IMR-90 (cell line): ENCODE results near the gene PIM1. TPM values are rescaled to one million over a fixed set of nuclear protein-coding genes. Genes with fewer than 3 reads are reported as not detected.

ENCODE experiments used
- ATAC-seq: fragments of 200-7000 bp; cut with Tn5 transposase; 2 replicates; pipeline ENCODE4 v1.9.1; 2020; ENCODE audit warnings: low read depth, mild to moderate bottlenecking, moderate library complexity
- BruUV-seq: library from RNA; stranded (reverse); fragments of 400-500 nt; replicated peaks from 2 replicates; lab custom pipeline; 2021; lab: Mats Ljungman, UMichigan
- CTCF ChIA-PET: fragments of 300-600 bp; formaldehyde crosslinking; extraction: SDS; loops from one replicate; lab custom pipeline; 2021; ENCODE audit warnings: antibody characterized with exemption; lab: Yijun Ruan, JAX
- POLR2A ChIA-PET: fragments of 300-600 bp; sonication (Branson Sonifier 250); formaldehyde crosslinking; loops from one replicate; lab custom pipeline; 2022; ENCODE audit warnings: antibody characterized with exemption; ENCODE audit not compliant: unreplicated experiment; lab: Charles Lee
- DNase-seq: peaks from one replicate; pipeline ENCODE4 v3.0.0; 2013
- H2AFZ ChIP-seq: replicated peaks from 2 replicates; pipeline ENCODE3; 2013; ENCODE audit warnings: low read length, mild to moderate bottlenecking; ENCODE audit not compliant: poor library complexity
- H2AK5ac ChIP-seq: 2 replicates; pipeline ENCODE4 v1.6.1; 2013; ENCODE audit warnings: low read depth, low read length, inconsistent platforms
- H2AK9ac ChIP-seq: replicated peaks from 2 replicates; pipeline ENCODE3; 2013; ENCODE audit warnings: mild to moderate bottlenecking, low read depth, low read length, moderate library complexity; ENCODE audit not compliant: poor library complexity
- H2BK120ac ChIP-seq: 2 replicates; pipeline ENCODE4 v1.6.1; 2013; ENCODE audit warnings: low read depth, low read length, inconsistent platforms
- H2BK15ac ChIP-seq: 3 replicates; pipeline ENCODE4 v1.6.1; 2013; ENCODE audit warnings: low read depth, low read length, inconsistent platforms
- H2BK20ac ChIP-seq: 2 replicates; pipeline ENCODE4 v1.6.1; 2013; ENCODE audit warnings: low read depth, mild to moderate bottlenecking, inconsistent platforms, low read length, moderate library complexity
- H2BK5ac ChIP-seq: 2 replicates; pipeline ENCODE4 v1.6.1; 2013; ENCODE audit warnings: mild to moderate bottlenecking, low read depth, low read length, inconsistent platforms; ENCODE audit not compliant: poor library complexity, severe bottlenecking
- H3K14ac ChIP-seq: replicated peaks from 2 replicates; pipeline ENCODE4 v1.6.1; 2013; ENCODE audit warnings: low read depth, low read length, inconsistent platforms
- H3K18ac ChIP-seq: 2 replicates; pipeline ENCODE4 v1.6.1; 2013; ENCODE audit warnings: low read depth, low read length, control low read depth
- H3K23ac ChIP-seq: 2 replicates; pipeline ENCODE4 v1.6.1; 2013; ENCODE audit warnings: low read depth, low read length, inconsistent platforms
- H3K27ac ChIP-seq: 2 replicates; pipeline ENCODE4 v1.5.1; 2013; ENCODE audit warnings: mild to moderate bottlenecking, control low read depth, low read length; ENCODE audit not compliant: insufficient read depth
- H3K27me3 ChIP-seq: 2 replicates; pipeline ENCODE4 v1.6.1; 2013; ENCODE audit warnings: low read length; ENCODE audit not compliant: control insufficient read depth, insufficient read depth
- H3K36me3 ChIP-seq: 2 replicates; pipeline ENCODE4 v1.6.1; 2013; ENCODE audit warnings: low read length, mixed read lengths; ENCODE audit not compliant: control insufficient read depth, insufficient read depth
- H3K4ac ChIP-seq: 2 replicates; pipeline ENCODE4 v1.6.1; 2013; ENCODE audit warnings: low read depth, low read length, inconsistent platforms
- H3K4me1 ChIP-seq: 2 replicates; pipeline ENCODE4 v1.6.1; 2013; ENCODE audit warnings: low read length, mixed read lengths; ENCODE audit not compliant: control insufficient read depth, insufficient read depth
- H3K4me2 ChIP-seq: 2 replicates; pipeline ENCODE4 v1.6.1; 2013; ENCODE audit warnings: low read depth, mild to moderate bottlenecking, control low read depth, low read length, moderate library complexity
- H3K4me3 ChIP-seq: 2 replicates; pipeline ENCODE4 v1.5.1; 2013; ENCODE audit warnings: low read depth, mild to moderate bottlenecking, control low read depth, low read length, moderate library complexity; ENCODE audit not compliant: insufficient read depth
- H3K56ac ChIP-seq: 2 replicates; pipeline ENCODE4 v1.6.1; 2013; ENCODE audit warnings: low read length, inconsistent platforms; ENCODE audit not compliant: insufficient read depth; ENCODE audit errors: extremely low read depth
- H3K79me1 ChIP-seq, 2 experiments: 2 replicates each; pipeline ENCODE4 v1.6.1; 2013; ENCODE audit warnings: low read length in 2 of 2, inconsistent platforms in 1 of 2, low read depth in 1 of 2
- H3K9ac ChIP-seq: 2 replicates; pipeline ENCODE4 v1.6.1; 2013; ENCODE audit warnings: low read depth, low read length, control low read depth
- H3K9me1 ChIP-seq: 2 replicates; pipeline ENCODE4 v1.6.1; 2013; ENCODE audit warnings: low read length, inconsistent platforms; ENCODE audit not compliant: insufficient read depth
- H3K9me3 ChIP-seq: 2 replicates; pipeline ENCODE4 v1.6.1; 2013; ENCODE audit warnings: low read length; ENCODE audit not compliant: control insufficient read depth, insufficient read depth
- H4K20me1 ChIP-seq: 2 replicates; pipeline ENCODE4 v1.6.1; 2013; ENCODE audit warnings: low read length, inconsistent platforms; ENCODE audit not compliant: insufficient read depth
- H4K5ac ChIP-seq: 2 replicates; pipeline ENCODE4 v1.6.1; 2013; ENCODE audit warnings: mild to moderate bottlenecking, low read depth, low read length, control low read depth
- H4K8ac ChIP-seq, 2 experiments: 2 replicates each; pipeline ENCODE4 v1.6.1; 2013; ENCODE audit warnings: low read depth in 2 of 2, low read length in 2 of 2, control low read depth in 1 of 2, inconsistent platforms in 1 of 2
- H4K91ac ChIP-seq: 2 replicates; pipeline ENCODE4 v1.6.1; 2013; ENCODE audit warnings: low read depth, low read length, inconsistent platforms; ENCODE audit not compliant: insufficient read depth
- MXI1 ChIP-seq: IDR thresholded peaks from 2 replicates; pipeline ENCODE4 v1.6.1; 2012; ENCODE audit warnings: low read depth, mild to moderate bottlenecking, low read length, moderate library complexity, borderline replicate concordance
- RAD21 ChIP-seq: IDR thresholded peaks from 2 replicates; pipeline ENCODE4 v1.6.1; 2012; ENCODE audit warnings: low read length, improper control_type of control experiment
- RCOR1 ChIP-seq: IDR thresholded peaks from 2 replicates; pipeline ENCODE4 v1.6.1; 2012; ENCODE audit warnings: mild to moderate bottlenecking, low read length, improper control_type of control experiment; ENCODE audit not compliant: insufficient replicate concordance
- USF2 ChIP-seq: fragments of 150-350 bp; IDR thresholded peaks from 2 replicates; pipeline ENCODE4 v1.6.1; 2017; ENCODE audit warnings: mild to moderate bottlenecking, antibody characterized with exemption, low read length, low read depth
- WGBS, 2 experiments: methylation state at CpG; one replicate each; pipeline versions ENCODE4 v1.1.5 to v1.1.7; 2013; ENCODE audit warnings: missing lambda C conversion rate in 2 of 2; ENCODE audit not compliant: insufficient read length in 1 of 2; ENCODE audit errors: extremely low coverage in 2 of 2; 5-methylcytosine and 5-hydroxymethylcytosine counted together
- dilution Hi-C: fragments of 300-500 bp; cut with HindIII; formaldehyde crosslinking; loops from one replicate; pipeline ENCODE4 v1.14.3; 2018; ENCODE audit warnings: low sequenced_read_pairs; ENCODE audit not compliant: unreplicated experiment
- in situ Hi-C: fragments of 300-500 bp; cut with MboI; formaldehyde crosslinking; loops from 3 replicates; pipeline ENCODE4 v1.14.3; 2019; ENCODE audit warnings: low sequenced_read_pairs, inconsistent platforms, mixed read lengths
- intact Hi-C: fragments of 100-400 bp; cut with micrococcal nuclease; formaldehyde crosslinking; loops from 2 replicates; pipeline ENCODE4 v1.10.0; 2022
- polyA plus RNA-seq, 3 experiments: library from polyadenylated mRNA; depleted of rRNA; stranded (reverse); fragments of >200 nt; gene quantifications; 2 replicates each; pipeline ENCODE4 v1.2.3, GENCODE V29; 2012; ENCODE audit warnings: low replicate concordance in 1 of 3
- total RNA-seq: library from RNA; depleted of rRNA; stranded (reverse); fragments of >200 nt; gene quantifications from 2 replicates; pipeline ENCODE4 v1.2.3, GENCODE V29; 2012

The PIM1 gene
- total and polyA plus RNA-seq, 2 of the 4 experiments (the other 2 are of a cell fraction) = 7.2 to 18.5 TPM

GRCh38 chr6:37175332-37176267, 5.6 kb downstream of the PIM1 start:
- in situ Hi-C loops (no loop called here), intact Hi-C loops (no loop called here), dilution Hi-C loops (no loop called here)
- peaks cover 43% of the 10 kb centered on the region for H4K20me1 ChIP-seq
- no peak overlapping the region for H4K5ac ChIP-seq
- H3K4ac ChIP-seq = no peak overlapping the region
- no peaks in the 10 kb centered on the region for H3K9me3 ChIP-seq
- no peak overlapping the region for H3K23ac ChIP-seq
- 85% methylated on average over 3 of the region's 18 CpGs; no CpG with 5 or more reads in 1 of the 2 experiments for WGBS, 2 experiments
- no TSS peak for BruUV-seq
- H3K27ac ChIP-seq = no peak overlapping the region
- no peak overlapping the region for H2AK5ac ChIP-seq
- peaks cover 4% of the 10 kb centered on the region; the same call in 1 of the 2 replicates for H3K4me1 ChIP-seq
- no peak overlapping the region for H2AFZ ChIP-seq
- H3K14ac ChIP-seq = no peak overlapping the region
- ChIA-PET POLR2A (interaction anchor here (0.6 kb wide), 3 partner anchors 19 to 164 kb away, joined by 3 to 6 read pairs (median 4); no protein-coding TSS in a partner anchor), CTCF (interaction anchor here (0.5 kb wide), 2 partner anchors 31 to 36 kb away, joined by 3 read pairs; no protein-coding TSS in a partner anchor)
- H2BK5ac ChIP-seq = no peak overlapping the region
- H4K8ac ChIP-seq = no peak overlapping the region
- H3K27me3 ChIP-seq = no peaks in the 10 kb centered on the region
- H4K91ac ChIP-seq = no peak overlapping the region
- H3K56ac ChIP-seq = no peak overlapping the region
- H2BK120ac ChIP-seq = no peak overlapping the region
- no peak overlapping the region for H2BK20ac ChIP-seq
- no peak overlapping the region for H3K9ac ChIP-seq
- no peak overlapping the region for H3K4me3 ChIP-seq
- H3K36me3 ChIP-seq = peaks cover 37% of the 10 kb centered on the region
- H3K18ac ChIP-seq = no peak overlapping the region
- ATAC-seq (no peak), DNase-seq (no peak)
- no peak for TF ChIP-seq RAD21
- TF ChIP-seq RCOR1 = no peak
- TF ChIP-seq MXI1 = no peak
- no peak for TF ChIP-seq USF2
- no peak overlapping the region for H3K4me2 ChIP-seq
- H3K9me1 ChIP-seq = no peaks in the 10 kb centered on the region
- H2BK15ac ChIP-seq = no peak overlapping the region
- H3K79me1 ChIP-seq = peaks cover 16 to 32% of the 10 kb centered on the region in 2 experiments
- no peak overlapping the region for H2AK9ac ChIP-seq
